Activated CD4-positive, alpha-beta T cell treated with anti-CD3 and anti-CD28 coated beads for 36 hours (primary cell): ENCODE measurements around the gene TET1. TPM values are rescaled to one million over a fixed set of nuclear protein-coding genes. Genes with fewer than 3 reads are reported as not detected.
"Not testable (repeated sequence)": the region's sequence is repeated elsewhere in the genome, so short reads cannot be mapped to it uniquely, and the experiment has no call there.

Source experiments
- ATAC-seq: fragments of 200-7000 bp; cut with Tn5 transposase; one replicate; pipeline ENCODE4 v1.10.0; 2021; ENCODE audit warnings: mild to moderate bottlenecking, moderate library complexity
- CTCF ChIA-PET: fragments of 350-600 bp; sonication (Branson Sonifier 250); formaldehyde crosslinking; loops from one replicate; lab custom pipeline; 2021; ENCODE audit warnings: antibody characterized with exemption; lab: Charles Lee
- POLR2A ChIA-PET: fragments of 350-600 bp; sonication (Branson Sonifier 250); formaldehyde crosslinking; loops from one replicate; lab custom pipeline; 2021; ENCODE audit warnings: antibody characterized with exemption, inconsistent platforms; lab: Charles Lee
- DNase-seq: peaks from one replicate; pipeline ENCODE4 v3.0.0-alpha.2; 2020
- H3K27ac Mint-ChIP-seq: one replicate; pipeline ENCODE4 v1.8.0; 2021; ENCODE audit warnings: mixed read lengths
- H3K27me3 Mint-ChIP-seq: one replicate; pipeline ENCODE4 v1.8.0; 2021; ENCODE audit warnings: mixed read lengths
- H3K36me3 Mint-ChIP-seq: one replicate; pipeline ENCODE4 v1.8.0; 2021; ENCODE audit warnings: low read depth, mixed read lengths
- H3K4me1 Mint-ChIP-seq: one replicate; pipeline ENCODE4 v1.8.0; 2021; ENCODE audit warnings: mixed read lengths
- H3K4me3 Mint-ChIP-seq: one replicate; pipeline ENCODE4 v1.8.0; 2021; ENCODE audit warnings: mild to moderate bottlenecking, moderate library complexity, mixed read lengths
- H3K9me3 Mint-ChIP-seq: one replicate; pipeline ENCODE4 v1.8.0; 2021; ENCODE audit warnings: low read depth, mixed read lengths
- intact Hi-C, 2 experiments: fragments of 100-400 bp; cut with DNase I in 1 of 2; cut with micrococcal nuclease in 1 of 2; formaldehyde crosslinking; loops; one replicate each; pipeline versions ENCODE4 v1.14.2 to v1.15.1; 2022 to 2024; cut with DNase I, micrococcal nuclease
- total RNA-seq, 2 experiments: library from RNA; stranded (reverse); gene quantifications; one replicate each; pipeline ENCODE4 v1.2.3, GENCODE V29; 2021

TET1 gene
- total RNA-seq, 2 experiments from 2014 or later, result 0.71 to 1.3 TPM

DNA sequence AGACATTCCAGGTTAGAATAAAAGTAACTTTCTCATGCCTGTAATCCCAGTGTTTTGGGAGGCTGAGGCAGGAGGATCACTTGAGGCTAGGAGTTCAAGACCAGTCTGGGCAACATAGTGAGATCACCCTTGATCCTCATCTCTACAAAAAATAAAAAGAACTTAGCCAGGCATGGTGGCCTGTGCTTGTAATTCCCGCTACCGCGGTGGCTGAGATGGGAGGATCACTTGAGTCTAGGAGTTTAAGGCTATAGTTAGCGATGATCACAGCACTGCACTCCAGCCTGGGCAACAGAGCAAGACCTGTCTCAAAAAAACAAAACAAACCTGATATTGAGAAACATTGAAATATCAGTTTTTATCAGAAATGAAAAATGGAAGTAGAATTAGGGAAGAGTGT is 4.6 kb downstream of the TET1 start:
- Mint-ChIP-seq H3K4me1 (peaks cover 21% of the 10 kb centered on the region), H3K27me3 (peaks cover 31% of the 10 kb centered on the region), H3K27ac (no peak overlapping the region), H3K4me3 (no peak overlapping the region), H3K9me3 (no peaks in the 10 kb centered on the region), H3K36me3 (no peaks in the 10 kb centered on the region)
- intact Hi-C loops, result loop anchor here in 1 of 2 experiments (5.0 kb wide), 1 partner anchor 38 kb away; no protein-coding TSS in a partner anchor
- ChIA-PET POLR2A (no interaction called here), CTCF (interaction anchor here (2.0 kb wide), 1 partner anchor 14 kb away, joined by 10 read pairs; no protein-coding TSS in a partner anchor)
- DNase-seq (no peak), ATAC-seq (no peak)

- ChIA-PET CTCF (interaction anchor here (0.6 kb wide), 1 partner anchor 63 kb away, joined by 3 read pairs; no protein-coding TSS in a partner anchor), POLR2A (no interaction called here)
- Mint-ChIP-seq H3K4me3 (no peak overlapping the region), H3K9me3 (no peaks in the 10 kb centered on the region), H3K27me3 (peaks cover 28% of the 10 kb centered on the region), H3K27ac (no peak overlapping the region), H3K36me3 (no peaks in the 10 kb centered on the region), H3K4me1 (peaks cover 18% of the 10 kb centered on the region)
- DNase-seq (no peak), ATAC-seq (no peak)
- intact Hi-C loops, result no loop called here
Measured at GRCh38 chr10:68565658-68566057, 5.5 kb downstream of the TET1 start.

- Mint-ChIP-seq H3K36me3 (no peaks in the 10 kb centered on the region), H3K9me3 (no peaks in the 10 kb centered on the region), H3K27ac (no peak overlapping the region), H3K4me1 (peaks cover 13% of the 10 kb centered on the region), H3K4me3 (no peak overlapping the region), H3K27me3 (peaks cover 23% of the 10 kb centered on the region)
- intact Hi-C loops, result no loop called here
- ATAC-seq, result no peak
- no peak for DNase-seq
- CTCF ChIA-PET, result no interaction called here
- POLR2A ChIA-PET, result no interaction called here
Measured at GRCh38 chr10:68566351-68566750, 6.2 kb downstream of the TET1 start.

GRCh38 chr10:68566955-68567354 is 6.8 kb downstream of the TET1 start:
- intact Hi-C loops, result no loop called here
- DNase-seq (no peak), ATAC-seq (no peak)
- peaks cover 11% of the 10 kb centered on the region for H3K4me1 Mint-ChIP-seq
- H3K9me3 Mint-ChIP-seq, result no peaks in the 10 kb centered on the region
- no peak overlapping the region for H3K4me3 Mint-ChIP-seq
- POLR2A ChIA-PET, result no interaction called here
- H3K27me3 Mint-ChIP-seq, result peaks cover 20% of the 10 kb centered on the region
- no peak overlapping the region for H3K27ac Mint-ChIP-seq
- no peaks in the 10 kb centered on the region for H3K36me3 Mint-ChIP-seq
- CTCF ChIA-PET, result no interaction called here

DNA sequence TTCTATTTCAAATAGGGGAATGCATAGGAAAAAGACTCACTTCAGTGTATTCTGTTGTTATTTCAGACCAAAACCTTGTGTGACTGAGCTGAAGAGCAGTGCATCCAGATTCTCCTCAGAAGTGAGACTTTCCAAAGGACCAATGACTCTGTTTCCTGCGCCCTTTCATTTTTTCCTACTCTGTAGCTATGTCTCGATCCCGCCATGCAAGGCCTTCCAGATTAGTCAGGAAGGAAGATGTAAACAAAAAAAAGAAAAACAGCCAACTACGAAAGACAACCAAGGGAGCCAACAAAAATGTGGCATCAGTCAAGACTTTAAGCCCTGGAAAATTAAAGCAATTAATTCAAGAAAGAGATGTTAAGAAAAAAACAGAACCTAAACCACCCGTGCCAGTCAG is 12.0 kb downstream of the TET1 start:
- DNase-seq (no peak), ATAC-seq (no peak)
- Mint-ChIP-seq H3K36me3 (no peaks in the 10 kb centered on the region), H3K9me3 (no peaks in the 10 kb centered on the region), H3K4me1 (peaks cover 2% of the 10 kb centered on the region), H3K27me3 (peaks cover 2% of the 10 kb centered on the region), H3K27ac (no peak overlapping the region), H3K4me3 (no peak overlapping the region)
- intact Hi-C loops, result no loop called here
- ChIA-PET CTCF (no interaction called here), POLR2A (no interaction called here)

GRCh38 chr10:68574051-68574450 is 13.9 kb downstream of the TET1 start:
- ChIA-PET POLR2A (no interaction called here), CTCF (interaction anchor here (0.6 to 1.3 kb wide), 2 partner anchors 11 to 64 kb away, joined by 3 to 4 read pairs; no protein-coding TSS in a partner anchor)
- Mint-ChIP-seq H3K9me3 (no peaks in the 10 kb centered on the region), H3K4me1 (peaks cover 2% of the 10 kb centered on the region), H3K4me3 (no peak overlapping the region), H3K36me3 (no peaks in the 10 kb centered on the region), H3K27ac (no peak overlapping the region), H3K27me3 (no peaks in the 10 kb centered on the region)
- no peak for ATAC-seq
- intact Hi-C loops, result no loop called here
- DNase-seq, result no peak

GRCh38 chr10:68576118-68576517 is 16.0 kb downstream of the TET1 start:
- ChIA-PET CTCF (interaction anchor here (0.7 kb wide), 1 partner anchor 24 kb away, joined by 3 read pairs; no protein-coding TSS in a partner anchor), POLR2A (no interaction called here)
- intact Hi-C loops, result no loop called here
- Mint-ChIP-seq H3K9me3 (no peaks in the 10 kb centered on the region), H3K27me3 (no peaks in the 10 kb centered on the region), H3K4me3 (no peak overlapping the region), H3K4me1 (peaks cover 2% of the 10 kb centered on the region), H3K27ac (no peak overlapping the region), H3K36me3 (no peaks in the 10 kb centered on the region)
- DNase-seq (peak; percentile 13), ATAC-seq (no peak)

DNA sequence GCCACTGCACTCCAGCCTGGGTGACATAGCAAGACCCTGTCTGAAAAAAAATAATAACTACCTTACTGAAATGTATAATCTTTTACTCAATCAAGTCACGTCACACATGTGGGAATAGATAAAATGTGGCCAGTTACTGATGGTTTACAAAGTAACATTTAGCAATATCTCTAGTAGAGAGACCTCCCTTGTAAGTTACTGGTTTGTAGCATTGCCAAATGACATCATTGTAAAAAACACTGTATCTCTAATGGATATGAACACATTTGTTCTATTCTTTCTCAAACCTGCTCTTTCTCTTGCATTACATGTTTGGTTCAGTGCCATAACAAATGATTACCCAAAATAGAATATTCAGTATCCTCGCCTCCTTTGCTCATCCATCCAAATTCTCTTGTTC is 18.8 kb downstream of the TET1 start:
- no peak overlapping the region for H3K27ac Mint-ChIP-seq
- H3K4me1 Mint-ChIP-seq, result no peaks in the 10 kb centered on the region
- ChIA-PET POLR2A (no interaction called here), CTCF (no interaction called here)
- DNase-seq (no peak), ATAC-seq (no peak)
- no peaks in the 10 kb centered on the region for H3K36me3 Mint-ChIP-seq
- intact Hi-C loops, result no loop called here
- H3K4me3 Mint-ChIP-seq, result no peak overlapping the region
- H3K27me3 Mint-ChIP-seq, result no peaks in the 10 kb centered on the region
- H3K9me3 Mint-ChIP-seq, result no peaks in the 10 kb centered on the region

DNA sequence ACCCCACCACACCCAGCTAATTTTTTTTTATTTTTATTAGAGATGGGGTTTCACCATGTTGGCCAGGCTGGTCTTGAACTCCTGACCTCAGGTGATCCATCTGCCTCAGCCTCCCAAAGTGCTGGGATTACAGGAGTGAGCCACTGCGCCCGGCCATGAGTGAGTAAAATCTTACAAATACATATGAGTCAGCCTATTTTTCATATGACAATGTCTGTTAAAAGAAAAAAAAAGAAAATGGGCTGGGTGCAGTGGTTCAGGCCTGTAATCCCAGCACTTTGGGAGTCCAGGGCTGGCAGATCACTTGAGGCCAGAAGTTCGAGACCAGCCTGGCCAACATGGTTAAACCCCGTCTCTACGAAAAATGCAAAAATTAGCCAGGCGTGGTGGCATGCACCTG is 24.1 kb downstream of the TET1 start:
- H3K4me3 Mint-ChIP-seq, CTCF ChIA-PET, POLR2A ChIA-PET, H3K4me1 Mint-ChIP-seq, H3K36me3 Mint-ChIP-seq, H3K27me3 Mint-ChIP-seq, intact Hi-C loops, H3K27ac Mint-ChIP-seq, ATAC-seq, H3K9me3 Mint-ChIP-seq, DNase-seq: not testable (repeated sequence)

DNA sequence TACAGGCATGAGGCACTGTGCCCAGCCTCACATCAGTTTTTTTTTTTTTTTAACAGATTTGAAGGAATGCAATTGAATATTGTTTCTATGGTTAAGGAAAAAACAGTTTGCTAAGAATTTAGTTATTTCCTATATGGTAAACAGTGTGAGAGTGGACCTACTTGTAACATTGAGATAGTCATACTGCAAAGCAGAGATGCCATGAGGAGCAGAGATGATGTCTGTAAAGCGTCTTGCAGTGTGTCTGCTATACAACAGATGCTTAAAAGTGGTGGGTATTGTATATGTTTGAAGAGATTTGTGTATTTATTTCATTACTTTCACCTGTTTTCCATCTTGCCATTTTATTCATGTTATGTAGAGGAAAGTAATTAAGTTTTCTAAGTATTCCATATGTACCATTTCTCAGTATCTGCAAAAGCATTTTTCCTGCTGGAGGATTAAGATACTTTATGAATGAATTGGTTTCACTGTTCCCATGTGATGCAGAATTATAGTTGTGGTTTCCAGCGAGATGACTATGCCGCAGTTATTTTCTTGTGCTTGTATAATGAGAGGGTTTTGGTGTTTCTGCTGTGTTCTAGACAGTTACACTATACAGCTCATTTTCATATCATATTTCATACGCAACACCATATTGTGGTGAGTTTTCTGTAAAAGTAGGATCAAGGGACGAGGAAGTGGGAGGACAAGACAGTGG is 26.6 kb downstream of the TET1 start:
- ATAC-seq (peak; percentile 33), DNase-seq (no peak)
- no peak overlapping the region for H3K27ac Mint-ChIP-seq
- CTCF ChIA-PET, result interaction anchor here (0.6 kb wide), 1 partner anchor 134 kb away, joined by 3 read pairs; the partner anchor contains the start of gene CCAR1
- H3K9me3 Mint-ChIP-seq, result no peaks in the 10 kb centered on the region
- no peaks in the 10 kb centered on the region for H3K27me3 Mint-ChIP-seq
- H3K4me1 Mint-ChIP-seq, result peaks cover 7% of the 10 kb centered on the region
- POLR2A ChIA-PET, result no interaction called here
- H3K4me3 Mint-ChIP-seq, result no peak overlapping the region
- H3K36me3 Mint-ChIP-seq, result no peaks in the 10 kb centered on the region
- intact Hi-C loops, result no loop called here

DNA sequence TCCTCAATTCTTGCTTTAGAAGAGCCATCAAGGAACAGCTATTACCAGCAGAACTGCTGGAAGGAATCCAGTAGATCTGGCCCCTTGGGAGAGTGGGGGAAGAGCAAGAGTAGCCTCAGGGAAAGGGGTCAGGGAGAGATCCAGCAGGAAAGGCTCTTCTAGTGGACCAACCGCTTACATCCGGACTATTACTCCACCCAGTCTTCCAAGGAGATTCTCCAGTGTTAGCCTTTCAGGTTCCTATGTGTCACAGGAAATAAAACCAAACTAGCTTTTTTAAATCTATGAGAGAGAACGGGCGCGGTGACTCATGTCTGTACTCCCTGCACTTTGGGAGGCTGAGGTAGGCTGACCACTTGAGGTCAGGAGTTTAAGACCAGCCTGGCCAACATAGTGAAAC is 34.3 kb downstream of the TET1 start:
- H3K4me1 Mint-ChIP-seq, result no peaks in the 10 kb centered on the region
- no peak for DNase-seq
- H3K27me3 Mint-ChIP-seq, result no peaks in the 10 kb centered on the region
- intact Hi-C loops, result no loop called here
- ChIA-PET POLR2A (no interaction called here), CTCF (no interaction called here)
- H3K9me3 Mint-ChIP-seq, result no peaks in the 10 kb centered on the region
- H3K4me3 Mint-ChIP-seq, result no peak overlapping the region
- no peaks in the 10 kb centered on the region for H3K36me3 Mint-ChIP-seq
- no peak for ATAC-seq
- H3K27ac Mint-ChIP-seq, result no peak overlapping the region

- H3K27ac Mint-ChIP-seq, result no peak overlapping the region
- CTCF ChIA-PET, result interaction anchor here (1.2 kb wide), 1 partner anchor 9 kb away, joined by 4 read pairs; no protein-coding TSS in a partner anchor
- H3K4me1 Mint-ChIP-seq, result peaks cover 8% of the 10 kb centered on the region
- DNase-seq (no peak), ATAC-seq (no peak)
- intact Hi-C loops, result no loop called here
- POLR2A ChIA-PET, result no interaction called here
- no peaks in the 10 kb centered on the region for H3K9me3 Mint-ChIP-seq
- H3K27me3 Mint-ChIP-seq, result no peaks in the 10 kb centered on the region
- H3K36me3 Mint-ChIP-seq, result no peaks in the 10 kb centered on the region
- H3K4me3 Mint-ChIP-seq, result no peak overlapping the region
Measured at GRCh38 chr10:68595513-68595912, 35.4 kb downstream of the TET1 start.
